ENCODE results near the gene TTC7B.

GRCh38 chr14:90489916-90490719 lies 326.1 kb downstream of the TTC7B start:
- TF ChIP-seq CTCF (conservative IDR thresholded peaks at IDR 0.05) (no peak), ZFX (IDR thresholded peaks at IDR 0.05) (no peak)

Measured in C4-2B (cell line).